ENCODE measurements around the gene LPAR1.
A peak's percentile ranks its signal among the peaks of the same experiment; 100 is the strongest.

The LPAR1 gene

GRCh38 chr9:111038331-111039230, at the start of gene LPAR1:
Gene LPAR1 (minus strand): TSS chr9:111038470. CDS start chr9:110972117, 66,353 bp downstream.
- H3K4me1 Mint-ChIP-seq = peaks cover 17 to 23% of the 10 kb centered on the region in 2 donors
- DNase-seq (no peak), ATAC-seq (replicated peaks) (peak in 1 of 2 donors; percentile 22)
- peaks cover 39 to 51% of the 10 kb centered on the region in 2 donors for H3K27me3 Mint-ChIP-seq
- H3K27ac Mint-ChIP-seq = peak within 1 kb of the TSS; percentile 82
- H3K4me3 Mint-ChIP-seq = peak within 1 kb of the TSS; percentile 81 to 82
- H3K9me3 Mint-ChIP-seq = no peaks in the 10 kb centered on the region
- peaks cover 0 to 1% of the 10 kb centered on the region in 2 donors for H3K36me3 Mint-ChIP-seq

GRCh38 chr9:111078391-111079038, 40.2 kb upstream of the LPAR1 start:
- Mint-ChIP-seq H3K9me3 (peaks cover 0 to 3% of the 10 kb centered on the region in 2 donors), H3K4me3 (no peak overlapping the region), H3K36me3 (no peaks in the 10 kb centered on the region), H3K27me3 (peaks cover 0 to 6% of the 10 kb centered on the region in 2 donors), H3K4me1 (peaks cover 7 to 19% of the 10 kb centered on the region in 2 donors), H3K27ac (no peak overlapping the region)
- peak; percentile 71 to 81 for ATAC-seq (replicated peaks)
- peak; percentile 4 for DNase-seq

- peaks cover 0 to 6% of the 10 kb centered on the region in 2 donors for H3K27me3 Mint-ChIP-seq
- peaks cover 0 to 3% of the 10 kb centered on the region in 2 donors for H3K9me3 Mint-ChIP-seq
- no peak overlapping the region for H3K4me3 Mint-ChIP-seq
- H3K4me1 Mint-ChIP-seq = peaks cover 7 to 19% of the 10 kb centered on the region in 2 donors
- ATAC-seq (replicated peaks) (peak; percentile 57 to 60), DNase-seq (no peak)
- no peak overlapping the region for H3K27ac Mint-ChIP-seq
- no peaks in the 10 kb centered on the region for H3K36me3 Mint-ChIP-seq
Measured at GRCh38 chr9:111076519-111076918, 38.2 kb upstream of the LPAR1 start.

GRCh38 chr9:111076042-111076441, 37.8 kb upstream of the LPAR1 start:
- Mint-ChIP-seq H3K9me3 (peaks cover 0 to 3% of the 10 kb centered on the region in 2 donors), H3K36me3 (no peaks in the 10 kb centered on the region), H3K27ac (no peak overlapping the region), H3K4me3 (no peak overlapping the region), H3K4me1 (peaks cover 7 to 19% of the 10 kb centered on the region in 2 donors), H3K27me3 (peaks cover 0 to 6% of the 10 kb centered on the region in 2 donors)
- ATAC-seq (replicated peaks) (no peak), DNase-seq (no peak)

GRCh38 chr9:111074395-111074794, 36.1 kb upstream of the LPAR1 start:
- no peak for DNase-seq
- Mint-ChIP-seq H3K9me3 (peaks cover 0 to 1% of the 10 kb centered on the region in 2 donors), H3K4me1 (peaks cover 7 to 19% of the 10 kb centered on the region in 2 donors), H3K4me3 (no peak overlapping the region), H3K27ac (no peak overlapping the region), H3K27me3 (peaks cover 0 to 6% of the 10 kb centered on the region in 2 donors), H3K36me3 (no peaks in the 10 kb centered on the region)
- ATAC-seq (replicated peaks) = no peak

- peaks cover 0 to 4% of the 10 kb centered on the region in 2 donors for H3K27me3 Mint-ChIP-seq
- H3K27ac Mint-ChIP-seq = no peak overlapping the region
Measured at GRCh38 chr9:111069183-111069582, 30.9 kb upstream of the LPAR1 start.

GRCh38 chr9:111068771-111069170, 30.5 kb upstream of the LPAR1 start:
- Mint-ChIP-seq H3K27ac (peak overlapping the region; percentile 70), H3K4me1 (no peaks in the 10 kb centered on the region), H3K9me3 (no peaks in the 10 kb centered on the region), H3K27me3 (peaks cover 0 to 4% of the 10 kb centered on the region in 2 donors), H3K4me3 (no peak overlapping the region), H3K36me3 (no peaks in the 10 kb centered on the region)
- DNase-seq = no peak
- ATAC-seq (replicated peaks) = no peak

More at GRCh38 chr9:111069183-111069582, 30.9 kb upstream of the LPAR1 start:
- no peak for ATAC-seq (replicated peaks)
- Mint-ChIP-seq H3K4me3 (no peak overlapping the region), H3K9me3 (no peaks in the 10 kb centered on the region), H3K36me3 (no peaks in the 10 kb centered on the region), H3K4me1 (no peaks in the 10 kb centered on the region)
- no peak for DNase-seq

GRCh38 chr9:111068383-111068730, 30.1 kb upstream of the LPAR1 start:
- Mint-ChIP-seq H3K36me3 (no peaks in the 10 kb centered on the region), H3K4me1 (no peaks in the 10 kb centered on the region), H3K4me3 (no peak overlapping the region), H3K27ac (peak overlapping the region; percentile 70), H3K27me3 (peaks cover 2 to 8% of the 10 kb centered on the region in 2 donors), H3K9me3 (peaks cover 0 to 3% of the 10 kb centered on the region in 2 donors)
- ATAC-seq (replicated peaks) (no peak), DNase-seq (no peak)

- no peaks in the 10 kb centered on the region for H3K36me3 Mint-ChIP-seq
- H3K27me3 Mint-ChIP-seq = peaks cover 6 to 11% of the 10 kb centered on the region in 2 donors
- H3K9me3 Mint-ChIP-seq = peaks cover 0 to 6% of the 10 kb centered on the region in 2 donors
- H3K27ac Mint-ChIP-seq = no peak overlapping the region
- no peaks in the 10 kb centered on the region for H3K4me1 Mint-ChIP-seq
- no peak overlapping the region for H3K4me3 Mint-ChIP-seq
- DNase-seq (no peak), ATAC-seq (replicated peaks) (no peak)
Measured at GRCh38 chr9:111066468-111066867, 28.2 kb upstream of the LPAR1 start.

GRCh38 chr9:111065414-111065813, 27.1 kb upstream of the LPAR1 start:
- DNase-seq (no peak), ATAC-seq (replicated peaks) (no peak)
- Mint-ChIP-seq H3K36me3 (no peaks in the 10 kb centered on the region), H3K9me3 (peaks cover 0 to 7% of the 10 kb centered on the region in 2 donors), H3K27me3 (peaks cover 6 to 11% of the 10 kb centered on the region in 2 donors), H3K4me3 (no peak overlapping the region), H3K4me1 (no peaks in the 10 kb centered on the region), H3K27ac (no peak overlapping the region)

GRCh38 chr9:111064160-111064837, 26.0 kb upstream of the LPAR1 start:
- peaks cover 11 to 14% of the 10 kb centered on the region in 2 donors for H3K27me3 Mint-ChIP-seq
- no peak overlapping the region for H3K27ac Mint-ChIP-seq
- no peak for ATAC-seq (replicated peaks)
- no peak for DNase-seq
- peaks cover 3 to 11% of the 10 kb centered on the region in 2 donors for H3K9me3 Mint-ChIP-seq
- H3K36me3 Mint-ChIP-seq = no peaks in the 10 kb centered on the region
- no peaks in the 10 kb centered on the region for H3K4me1 Mint-ChIP-seq
- no peak overlapping the region for H3K4me3 Mint-ChIP-seq

- no peak for ATAC-seq (replicated peaks)
- Mint-ChIP-seq H3K27me3 (peaks cover 7 to 14% of the 10 kb centered on the region in 2 donors), H3K4me1 (no peaks in the 10 kb centered on the region), H3K4me3 (no peak overlapping the region), H3K9me3 (peaks cover 3 to 11% of the 10 kb centered on the region in 2 donors), H3K27ac (no peak overlapping the region), H3K36me3 (no peaks in the 10 kb centered on the region)
- DNase-seq = no peak
Measured at GRCh38 chr9:111063332-111063731, 25.1 kb upstream of the LPAR1 start.

GRCh38 chr9:111058166-111058565, 19.9 kb upstream of the LPAR1 start:
- Mint-ChIP-seq H3K27ac (no peak overlapping the region), H3K36me3 (no peaks in the 10 kb centered on the region), H3K4me1 (no peaks in the 10 kb centered on the region), H3K27me3 (peaks cover 1 to 14% of the 10 kb centered on the region in 2 donors), H3K4me3 (no peak overlapping the region), H3K9me3 (peaks cover 3 to 7% of the 10 kb centered on the region in 2 donors)
- DNase-seq (no peak), ATAC-seq (replicated peaks) (no peak)

- no peak overlapping the region for H3K4me3 Mint-ChIP-seq
- no peaks in the 10 kb centered on the region for H3K36me3 Mint-ChIP-seq
- no peak for DNase-seq
- H3K9me3 Mint-ChIP-seq = peaks cover 3 to 6% of the 10 kb centered on the region in 2 donors
- no peak for ATAC-seq (replicated peaks)
- H3K4me1 Mint-ChIP-seq = no peaks in the 10 kb centered on the region
- no peak overlapping the region for H3K27ac Mint-ChIP-seq
- H3K27me3 Mint-ChIP-seq = peaks cover 0 to 12% of the 10 kb centered on the region in 2 donors
Measured at GRCh38 chr9:111056538-111056937, 18.3 kb upstream of the LPAR1 start.

Data from stimulated activated naive B cell treated with anti-CD40 and anti-IgM and Interleukin-4, amounts not matched to agents 10 μg/mL and 1 μg/mL and 100 μg/mL, for 72 hours (primary cell).